ENCODE measurements around the gene NVL. TPM values are rescaled to one million over a fixed set of nuclear protein-coding genes. Genes with fewer than 3 reads are reported as not detected.

The NVL gene
- total RNA-seq, 4 donors from 2014 or later: 2.6 to 45.2 (median 28.9) TPM

GRCh38 chr1:224304767-224305166, 25.2 kb downstream of the NVL start:
- H3K4me3 ChIP-seq: no peak overlapping the region
- H3K36me3 ChIP-seq: no peaks in the 10 kb centered on the region
- no peak for TF ChIP-seq CTCF (IDR thresholded peaks at IDR 0.05)
- TF ChIP-seq POLR2A (IDR thresholded peaks at IDR 0.05): no peak
- no peaks in the 10 kb centered on the region for H3K27me3 ChIP-seq
- intact Hi-C loops (cut with DNase I; ENCODE audit: low total_unique reads): no loop called here
- no peak for DNase-seq
- no peaks in the 10 kb centered on the region for H3K4me1 ChIP-seq
- H3K9me3 ChIP-seq: no peaks in the 10 kb centered on the region
- no peak overlapping the region for H3K27ac ChIP-seq

GRCh38 chr1:224302947-224303346, 27.0 kb downstream of the NVL start:
- TF ChIP-seq POLR2A (IDR thresholded peaks at IDR 0.05) (no peak), CTCF (IDR thresholded peaks at IDR 0.05) (no peak)
- Histone ChIP-seq H3K4me1 (no peaks in the 10 kb centered on the region), H3K27ac (no peak overlapping the region), H3K9me3 (no peaks in the 10 kb centered on the region), H3K4me3 (no peak overlapping the region), H3K36me3 (no peaks in the 10 kb centered on the region), H3K27me3 (no peaks in the 10 kb centered on the region)
- no peak for DNase-seq
- intact Hi-C loops (cut with DNase I; ENCODE audit: low total_unique reads): no loop called here

- Histone ChIP-seq H3K36me3 (no peaks in the 10 kb centered on the region), H3K27ac (no peak overlapping the region), H3K9me3 (no peaks in the 10 kb centered on the region), H3K4me1 (no peaks in the 10 kb centered on the region), H3K27me3 (no peaks in the 10 kb centered on the region), H3K4me3 (no peak overlapping the region)
- TF ChIP-seq POLR2A (IDR thresholded peaks at IDR 0.05) (no peak), CTCF (IDR thresholded peaks at IDR 0.05) (no peak)
- DNase-seq: no peak
- intact Hi-C loops (cut with DNase I; ENCODE audit: low total_unique reads): no loop called here
Observed at GRCh38 chr1:224301391-224301790, 28.6 kb downstream of the NVL start.

- intact Hi-C loops (cut with DNase I; ENCODE audit: low total_unique reads): no loop called here
- Histone ChIP-seq H3K9me3 (no peaks in the 10 kb centered on the region), H3K4me1 (no peaks in the 10 kb centered on the region), H3K27ac (no peak overlapping the region), H3K36me3 (no peaks in the 10 kb centered on the region), H3K4me3 (no peak overlapping the region), H3K27me3 (no peaks in the 10 kb centered on the region)
- TF ChIP-seq POLR2A (IDR thresholded peaks at IDR 0.05): no peak
- TF ChIP-seq CTCF (IDR thresholded peaks at IDR 0.05): no peak
- no peak for DNase-seq
Observed at GRCh38 chr1:224300346-224300745, 29.6 kb downstream of the NVL start.

- intact Hi-C loops (cut with DNase I; ENCODE audit: low total_unique reads): no loop called here
- Histone ChIP-seq H3K36me3 (no peaks in the 10 kb centered on the region), H3K4me1 (no peaks in the 10 kb centered on the region), H3K27me3 (no peaks in the 10 kb centered on the region), H3K9me3 (no peaks in the 10 kb centered on the region), H3K27ac (no peak overlapping the region), H3K4me3 (no peak overlapping the region)
- DNase-seq: no peak
- TF ChIP-seq POLR2A (IDR thresholded peaks at IDR 0.05): no peak
- no peak for TF ChIP-seq CTCF (IDR thresholded peaks at IDR 0.05)
Observed at GRCh38 chr1:224298346-224299330, 31.3 kb downstream of the NVL start.

Data from uterus (tissue), 4 donors.